Measurements from ENCODE around the gene CXorf51A. TPM values are rescaled to one million over a fixed set of nuclear protein-coding genes. Genes with fewer than 3 reads are reported as not detected.
"Not testable (repeated sequence)": the region's sequence is repeated elsewhere in the genome, so short reads cannot be mapped to it uniquely, and the experiment has no call there.

CXorf51A gene
- not detected for total RNA-seq

DNA sequence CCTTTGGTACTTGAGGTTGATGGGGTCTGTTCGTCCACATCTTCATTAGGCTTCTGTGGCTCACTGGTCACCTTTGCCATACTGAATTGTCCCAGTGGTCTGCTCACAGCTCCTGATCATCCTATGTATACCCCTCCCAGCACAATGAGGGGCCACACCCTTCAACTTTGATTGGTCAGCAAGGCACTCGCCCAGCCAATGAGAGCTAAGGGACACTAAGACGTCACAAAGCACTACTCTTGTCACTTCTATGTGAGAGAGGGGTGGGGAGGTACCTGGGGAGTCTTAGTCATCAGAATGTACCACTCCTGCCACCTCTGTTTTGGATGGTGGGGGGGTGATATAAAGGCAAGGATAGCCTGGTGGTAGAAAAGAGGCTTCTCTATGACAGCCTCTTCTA, at the start of gene CXorf51A:
Gene CXorf51A (minus strand): TSS at position 101 of the 400 bp plus-strand sequence. CDS start 21 bp downstream, at position 80.
- not testable (repeated sequence) for H3K9me3 ChIP-seq (ENCODE audit: control insufficient read depth in 3 of 3, low read length in 3 of 3); H3K36me3 ChIP-seq (ENCODE audit: control insufficient read depth in 3 of 3, insufficient read depth in 3 of 3, low read length in 3 of 3); H3K4me1 ChIP-seq (ENCODE audit: control insufficient read depth in 3 of 3, insufficient read depth in 3 of 3, low read length in 3 of 3); H3K4me3 ChIP-seq (ENCODE audit: low read length in 3 of 3); H3K27ac ChIP-seq (ENCODE audit: low read depth, low read length); H3K27me3 ChIP-seq (ENCODE audit: control insufficient read depth in 3 of 3, insufficient read depth in 3 of 3, low read length in 3 of 3); H3K9ac ChIP-seq (ENCODE audit: low read depth in 1 of 3, low read length in 3 of 3)

DNA sequence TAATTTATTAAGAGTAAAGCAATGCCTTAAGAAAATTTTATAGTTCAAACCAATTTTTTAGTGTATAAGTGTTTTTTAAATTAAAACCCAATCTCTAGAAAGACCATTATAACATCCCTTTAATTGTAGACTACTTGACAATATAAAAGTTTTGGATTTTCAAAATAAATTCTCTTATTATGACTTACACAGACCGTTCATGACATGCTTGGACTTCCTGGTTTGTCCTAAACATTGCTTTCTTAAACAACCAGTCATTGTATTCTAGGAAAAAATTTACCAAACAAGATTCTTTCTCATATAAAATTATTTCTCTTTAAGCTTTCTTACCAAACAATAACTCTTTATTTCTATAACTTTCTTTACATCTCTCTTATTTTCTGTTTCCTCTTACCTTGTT, 49.0 kb upstream of the CXorf51A start:
- H3K27me3 ChIP-seq (ENCODE audit: control insufficient read depth in 3 of 3, insufficient read depth in 3 of 3, low read length in 3 of 3) = no peaks in the 10 kb centered on the region
- no peaks in the 10 kb centered on the region for H3K9me3 ChIP-seq (ENCODE audit: control insufficient read depth in 3 of 3, low read length in 3 of 3)
- H3K4me3 ChIP-seq (ENCODE audit: low read length in 3 of 3) = no peak overlapping the region
- no peaks in the 10 kb centered on the region for H3K36me3 ChIP-seq (ENCODE audit: control insufficient read depth in 3 of 3, insufficient read depth in 3 of 3, low read length in 3 of 3)
- no peak overlapping the region for H3K27ac ChIP-seq (ENCODE audit: low read depth, low read length)
- no peaks in the 10 kb centered on the region for H3K4me1 ChIP-seq (ENCODE audit: control insufficient read depth in 3 of 3, insufficient read depth in 3 of 3, low read length in 3 of 3)
- no peak overlapping the region for H3K9ac ChIP-seq (ENCODE audit: low read depth in 1 of 3, low read length in 3 of 3)

DNA sequence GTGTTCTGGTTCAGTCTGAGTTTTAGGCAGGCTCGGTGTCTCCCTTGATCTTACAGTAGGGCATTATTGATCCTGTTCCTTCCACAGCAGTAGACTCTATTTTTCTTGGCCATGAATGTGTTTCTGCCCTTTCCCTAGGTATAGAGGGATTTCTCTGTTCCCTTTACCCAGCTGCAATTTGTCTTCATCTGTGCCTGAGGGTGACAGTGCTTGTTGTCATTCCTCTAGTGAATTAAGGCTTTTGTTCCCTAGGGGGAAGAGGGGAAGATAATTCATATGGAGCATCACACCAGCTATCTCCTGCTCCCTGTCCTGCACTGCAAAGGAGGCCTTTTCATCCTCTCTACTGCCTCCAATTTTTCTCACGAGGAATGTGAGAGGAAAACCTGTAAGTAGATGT, 39.7 kb upstream of the CXorf51A start:
- H3K27ac ChIP-seq (ENCODE audit: low read depth, low read length) = no peak overlapping the region
- no peaks in the 10 kb centered on the region for H3K4me1 ChIP-seq (ENCODE audit: control insufficient read depth in 3 of 3, insufficient read depth in 3 of 3, low read length in 3 of 3)
- no peak overlapping the region for H3K4me3 ChIP-seq (ENCODE audit: low read length in 3 of 3)
- no peaks in the 10 kb centered on the region for H3K27me3 ChIP-seq (ENCODE audit: control insufficient read depth in 3 of 3, insufficient read depth in 3 of 3, low read length in 3 of 3)
- no peaks in the 10 kb centered on the region for H3K36me3 ChIP-seq (ENCODE audit: control insufficient read depth in 3 of 3, insufficient read depth in 3 of 3, low read length in 3 of 3)
- H3K9me3 ChIP-seq (ENCODE audit: control insufficient read depth in 3 of 3, low read length in 3 of 3) = no peaks in the 10 kb centered on the region
- H3K9ac ChIP-seq (ENCODE audit: low read depth in 1 of 3, low read length in 3 of 3) = no peak overlapping the region

DNA sequence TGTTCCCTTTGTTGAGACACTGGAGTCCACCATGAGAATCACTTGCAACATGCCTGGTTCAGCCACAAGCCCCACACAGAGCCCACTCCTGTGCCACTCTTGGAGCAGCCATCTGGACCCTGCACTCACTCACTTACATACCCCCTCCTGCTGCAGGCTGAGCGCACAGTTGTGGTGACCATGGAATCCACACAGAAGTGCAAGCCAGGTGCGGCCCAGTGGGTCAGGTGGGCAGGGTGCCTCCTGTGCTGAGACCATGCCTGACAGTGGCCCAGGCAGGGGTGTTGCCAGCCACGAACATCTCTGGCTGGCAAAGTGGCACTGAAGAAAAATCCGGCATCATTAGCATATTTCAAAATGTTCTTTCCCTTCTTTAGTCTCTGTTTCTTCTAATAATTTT, 17.4 kb upstream of the CXorf51A start:
- Histone ChIP-seq H3K4me3 (ENCODE audit: low read length in 3 of 3) (no peak overlapping the region), H3K4me1 (ENCODE audit: control insufficient read depth in 3 of 3, insufficient read depth in 3 of 3, low read length in 3 of 3) (no peaks in the 10 kb centered on the region), H3K27ac (ENCODE audit: low read depth, low read length) (no peak overlapping the region), H3K9me3 (ENCODE audit: control insufficient read depth in 3 of 3, low read length in 3 of 3) (no peaks in the 10 kb centered on the region), H3K27me3 (ENCODE audit: control insufficient read depth in 3 of 3, insufficient read depth in 3 of 3, low read length in 3 of 3) (no peaks in the 10 kb centered on the region), H3K36me3 (ENCODE audit: control insufficient read depth in 3 of 3, insufficient read depth in 3 of 3, low read length in 3 of 3) (no peaks in the 10 kb centered on the region), H3K9ac (ENCODE audit: low read depth in 1 of 3, low read length in 3 of 3) (no peak overlapping the region)

DNA sequence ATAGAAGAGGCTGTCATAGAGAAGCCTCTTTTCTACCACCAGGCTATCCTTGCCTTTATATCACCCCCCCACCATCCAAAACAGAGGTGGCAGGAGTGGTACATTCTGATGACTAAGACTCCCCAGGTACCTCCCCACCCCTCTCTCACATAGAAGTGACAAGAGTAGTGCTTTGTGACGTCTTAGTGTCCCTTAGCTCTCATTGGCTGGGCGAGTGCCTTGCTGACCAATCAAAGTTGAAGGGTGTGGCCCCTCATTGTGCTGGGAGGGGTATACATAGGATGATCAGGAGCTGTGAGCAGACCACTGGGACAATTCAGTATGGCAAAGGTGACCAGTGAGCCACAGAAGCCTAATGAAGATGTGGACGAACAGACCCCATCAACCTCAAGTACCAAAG, 5.1 kb downstream of the CXorf51A start, which contains the start of gene CXorf51B:
Gene CXorf51B (plus strand): TSS at position 301 of the 400 bp plus-strand sequence. CDS start 21 bp downstream, at position 322.
- not testable (repeated sequence) for H3K4me3 ChIP-seq (ENCODE audit: low read length in 3 of 3); H3K27ac ChIP-seq (ENCODE audit: low read depth, low read length); H3K4me1 ChIP-seq (ENCODE audit: control insufficient read depth in 3 of 3, insufficient read depth in 3 of 3, low read length in 3 of 3); H3K27me3 ChIP-seq (ENCODE audit: control insufficient read depth in 3 of 3, insufficient read depth in 3 of 3, low read length in 3 of 3); H3K9me3 ChIP-seq (ENCODE audit: control insufficient read depth in 3 of 3, low read length in 3 of 3); H3K36me3 ChIP-seq (ENCODE audit: control insufficient read depth in 3 of 3, insufficient read depth in 3 of 3, low read length in 3 of 3); H3K9ac ChIP-seq (ENCODE audit: low read depth in 1 of 3, low read length in 3 of 3)

Other genes starting within 250 kb of the CXorf51A start
- gene CXorf51B, start 5.0 kb downstream of the CXorf51A start, total RNA-seq = not detected